ENCODE data around the gene TAS2R14.

The TAS2R14 gene

GRCh38 chr12:10891937-10892336, 47.1 kb downstream of the TAS2R14 start:
- H3K4me3 ChIP-seq (ENCODE audit: low read length): no peak overlapping the region
- peaks cover 2% of the 10 kb centered on the region for H3K36me3 ChIP-seq (ENCODE audit: insufficient read depth, low read length)
- H3K27me3 ChIP-seq (ENCODE audit: insufficient read depth, low read length): no peaks in the 10 kb centered on the region
- H2AFZ ChIP-seq (ENCODE audit: low read depth, low read length): no peak overlapping the region
- no peaks in the 10 kb centered on the region for H3K4me1 ChIP-seq (ENCODE audit: insufficient read depth, low read length)
- H3K9me3 ChIP-seq (ENCODE audit: low read length): no peaks in the 10 kb centered on the region

- Histone ChIP-seq H3K9me3 (ENCODE audit: low read length) (no peaks in the 10 kb centered on the region), H3K27me3 (ENCODE audit: insufficient read depth, low read length) (no peaks in the 10 kb centered on the region), H3K4me3 (ENCODE audit: low read length) (no peak overlapping the region), H3K36me3 (ENCODE audit: insufficient read depth, low read length) (peaks cover 2% of the 10 kb centered on the region), H2AFZ (ENCODE audit: low read depth, low read length) (no peak overlapping the region), H3K4me1 (ENCODE audit: insufficient read depth, low read length) (no peaks in the 10 kb centered on the region)
Measured at GRCh38 chr12:10889226-10889625, 49.8 kb downstream of the TAS2R14 start.

All from neuron (in vitro differentiated cells).